NCI-H82 treated with DMSO at 0.1 percent for 48 hours (cell line): Measurements from ENCODE around the gene ID1.
A peak's percentile ranks its signal among the peaks of the same experiment; 100 is the strongest.
"Not testable (repeated sequence)": the region's sequence is repeated elsewhere in the genome, so short reads cannot be mapped to it uniquely, and the experiment has no call there.

Experiments used
- DNase-seq: peaks from one replicate; lab custom pipeline; 2025; ENCODE audit not compliant: unreplicated experiment; lab: John Stamatoyannopoulos, UW

Gene ID1

GRCh38 chr20:31572701-31573554 is 32.2 kb upstream of the ID1 start:
- DNase-seq = peak; percentile 94

GRCh38 chr20:31573555-31574321 is 31.4 kb upstream of the ID1 start:
- no peak for DNase-seq

GRCh38 chr20:31574986-31575385 is 30.1 kb upstream of the ID1 start:
- DNase-seq = not testable (repeated sequence)

GRCh38 chr20:31576751-31577150 is 28.3 kb upstream of the ID1 start:
- DNase-seq = no peak

- DNase-seq = no peak
These were observed 27.9 kb upstream of the ID1 start for GRCh38 chr20:31577194-31577593.

- no peak for DNase-seq
These were observed 26.5 kb upstream of the ID1 start for GRCh38 chr20:31578448-31579138.

GRCh38 chr20:31579245-31579644 is 25.8 kb upstream of the ID1 start:
- no peak for DNase-seq

- DNase-seq = not testable (repeated sequence)
These were observed 25.0 kb upstream of the ID1 start for GRCh38 chr20:31579941-31580651.

GRCh38 chr20:31580706-31581105 is 24.4 kb upstream of the ID1 start:
- no peak for DNase-seq

GRCh38 chr20:31581391-31581790 is 23.7 kb upstream of the ID1 start:
- DNase-seq = no peak

- peak; percentile 57 for DNase-seq
These were observed 17.3 kb upstream of the ID1 start for GRCh38 chr20:31587545-31588389.

GRCh38 chr20:31590717-31591225 is 14.3 kb upstream of the ID1 start:
- no peak for DNase-seq

- DNase-seq = no peak
These were observed 11.7 kb upstream of the ID1 start for GRCh38 chr20:31593221-31594001.

- no peak for DNase-seq
These were observed 11.0 kb upstream of the ID1 start for GRCh38 chr20:31594002-31594557.

- no peak for DNase-seq
These were observed 10.3 kb upstream of the ID1 start for GRCh38 chr20:31594558-31595379.

GRCh38 chr20:31595380-31595653 is 9.8 kb upstream of the ID1 start:
- no peak for DNase-seq

- DNase-seq = no peak
These were observed 9.3 kb upstream of the ID1 start for GRCh38 chr20:31595654-31596411.

GRCh38 chr20:31596412-31596715 is 8.7 kb upstream of the ID1 start:
- not testable (repeated sequence) for DNase-seq
